ENCODE measurements around the gene SIL1.

The SIL1 gene

DNA sequence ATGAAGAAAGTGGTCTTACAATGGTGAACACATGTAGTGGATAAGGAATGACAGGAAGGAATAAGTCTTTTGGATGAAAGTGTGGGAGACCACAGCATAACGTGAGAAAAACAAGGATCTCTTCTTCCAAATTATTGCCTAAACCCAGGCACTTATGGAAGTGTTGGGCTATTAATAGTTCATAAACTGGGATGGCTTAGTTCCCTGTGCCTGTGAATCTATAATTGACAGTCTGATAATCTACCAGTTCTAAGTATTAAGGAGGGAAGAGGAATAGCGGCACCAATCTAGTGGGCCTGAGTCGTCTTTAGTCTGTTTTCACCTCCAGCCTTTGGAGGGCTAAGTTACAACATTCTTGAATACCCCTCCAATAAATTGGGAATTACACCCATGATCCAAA lies 283.8 kb downstream of the SIL1 start:
- DNase-seq (ENCODE audit: low read depth), result no peak

DNA sequence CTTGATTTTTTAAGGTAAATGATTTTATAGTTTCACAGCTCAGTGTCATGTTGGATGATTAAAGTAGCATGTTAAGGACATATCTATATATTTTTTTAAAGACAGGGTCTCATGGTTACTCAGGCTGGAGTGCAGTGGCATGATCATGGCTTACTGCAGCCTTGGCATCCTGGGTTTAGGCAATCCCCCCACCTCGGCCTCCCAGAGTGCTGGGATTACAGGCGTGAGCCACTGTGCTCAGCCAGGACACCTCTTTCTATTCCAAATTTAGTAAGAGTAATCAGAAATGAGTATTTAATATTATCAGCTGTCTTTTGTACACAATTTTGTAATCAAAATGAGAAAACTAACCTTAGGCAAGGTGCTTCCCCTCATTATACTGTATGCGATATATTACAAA lies 284.4 kb downstream of the SIL1 start:
- no peak for DNase-seq (ENCODE audit: low read depth)

DNA sequence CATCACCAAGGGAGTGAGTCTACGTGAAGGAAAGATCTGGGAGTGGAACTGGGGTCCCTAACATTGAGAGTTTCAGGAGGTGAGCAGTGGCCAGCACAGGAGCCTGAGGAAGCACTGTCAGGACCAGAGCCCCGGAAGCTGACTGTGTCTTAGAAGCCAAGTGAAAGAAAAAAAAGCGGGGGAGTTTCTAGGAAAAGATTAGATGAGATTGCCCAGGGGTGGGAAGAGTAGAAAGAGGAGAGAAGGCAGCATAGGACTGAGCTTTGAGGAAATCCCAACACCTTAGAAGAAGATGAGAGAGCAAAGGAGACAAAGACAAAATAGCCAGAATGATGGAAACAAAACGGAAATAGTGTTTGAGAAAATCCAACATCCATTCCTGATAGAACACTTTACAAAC lies 286.1 kb downstream of the SIL1 start:
- no peak for DNase-seq (ENCODE audit: low read depth)

DNA sequence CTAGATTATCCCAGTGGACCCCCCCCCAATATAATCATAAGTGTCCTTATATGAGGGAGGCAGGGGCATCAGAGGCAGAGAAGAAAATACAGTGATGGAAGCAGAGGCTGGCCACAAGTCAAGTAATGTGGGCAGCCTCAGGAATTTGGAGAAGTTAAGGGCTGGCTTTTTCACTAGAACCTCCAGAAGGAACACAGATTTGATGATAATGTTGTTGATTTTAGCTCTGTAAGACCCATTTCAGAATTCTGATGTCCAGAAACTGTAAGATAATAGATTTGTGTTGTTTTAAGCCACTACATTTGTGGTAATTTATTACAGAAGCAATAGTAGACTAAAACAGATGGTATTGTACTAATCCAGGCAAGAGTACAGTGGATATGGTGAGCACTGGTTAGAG lies 286.7 kb downstream of the SIL1 start:
- no peak for DNase-seq (ENCODE audit: low read depth)

DNA sequence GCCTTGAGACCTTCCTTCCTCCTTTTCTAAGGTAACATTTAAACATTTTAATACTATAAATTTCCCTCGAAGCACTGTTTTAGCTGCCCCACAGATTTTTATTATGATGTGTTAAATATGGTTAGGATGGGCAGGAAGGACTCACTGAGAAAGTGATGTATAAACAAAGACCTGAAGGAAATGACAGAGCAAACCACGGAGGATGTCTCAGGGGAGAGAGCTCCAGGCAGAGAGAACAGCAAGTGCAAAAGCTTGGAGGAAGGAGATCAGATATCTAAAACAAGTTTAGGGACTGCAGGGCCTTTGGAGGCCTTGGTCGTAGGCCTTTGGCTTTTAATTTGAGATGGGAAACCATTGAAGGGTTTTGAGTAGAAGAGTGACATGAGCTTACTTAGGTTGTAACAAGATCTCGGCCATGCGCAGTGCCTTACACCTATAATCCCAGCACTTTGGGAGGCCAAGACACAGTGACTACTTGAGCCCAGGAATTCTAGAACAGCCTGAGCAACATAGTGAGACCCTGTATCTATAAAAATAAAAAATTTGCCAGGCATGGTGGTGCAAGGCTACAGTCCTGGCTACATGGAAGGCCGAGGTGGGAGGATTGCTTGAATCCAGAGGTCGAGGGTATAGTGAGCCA lies 287.5 kb downstream of the SIL1 start:
- DNase-seq (ENCODE audit: low read depth), result no peak

DNA sequence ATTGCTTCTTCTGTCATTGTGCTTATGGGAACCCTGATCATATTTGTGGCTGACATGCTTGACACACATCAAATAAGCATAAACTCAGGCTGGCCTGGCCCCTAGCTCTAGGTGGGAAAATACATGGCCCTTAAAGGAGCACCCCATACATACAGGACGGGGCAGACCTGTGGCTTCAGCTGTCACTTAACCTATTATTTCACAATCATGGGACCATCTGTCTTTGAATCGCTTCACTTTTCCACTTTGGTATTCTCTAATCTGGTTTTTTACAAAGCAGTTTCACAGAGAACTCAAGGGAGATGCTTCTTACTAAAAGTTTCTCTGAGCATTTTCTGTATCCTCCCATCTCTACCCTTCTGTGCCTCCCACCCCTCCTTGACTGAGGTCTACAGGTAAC lies 288.4 kb downstream of the SIL1 start:
- DNase-seq (ENCODE audit: low read depth), result no peak

DNA sequence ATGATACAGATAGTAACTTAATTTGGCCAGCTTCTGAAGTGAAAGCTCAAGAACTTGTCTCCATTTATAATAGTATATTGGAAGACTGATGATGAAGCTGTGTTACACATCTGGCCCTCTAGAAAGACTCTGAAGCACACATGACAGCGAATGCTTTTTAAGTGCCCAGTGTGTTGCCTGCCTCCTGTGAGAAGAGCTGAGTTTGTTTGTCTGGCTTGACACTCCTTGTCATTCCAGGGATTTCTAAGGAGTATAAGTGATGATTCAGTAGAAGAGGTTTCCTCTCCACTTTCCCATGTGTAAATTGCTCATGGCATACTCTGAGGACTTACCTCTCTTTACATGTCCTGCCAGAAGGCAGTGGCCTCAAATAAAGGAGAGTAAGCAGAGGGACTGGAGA lies 292.6 kb downstream of the SIL1 start:
- DNase-seq (ENCODE audit: low read depth), result no peak

DNA sequence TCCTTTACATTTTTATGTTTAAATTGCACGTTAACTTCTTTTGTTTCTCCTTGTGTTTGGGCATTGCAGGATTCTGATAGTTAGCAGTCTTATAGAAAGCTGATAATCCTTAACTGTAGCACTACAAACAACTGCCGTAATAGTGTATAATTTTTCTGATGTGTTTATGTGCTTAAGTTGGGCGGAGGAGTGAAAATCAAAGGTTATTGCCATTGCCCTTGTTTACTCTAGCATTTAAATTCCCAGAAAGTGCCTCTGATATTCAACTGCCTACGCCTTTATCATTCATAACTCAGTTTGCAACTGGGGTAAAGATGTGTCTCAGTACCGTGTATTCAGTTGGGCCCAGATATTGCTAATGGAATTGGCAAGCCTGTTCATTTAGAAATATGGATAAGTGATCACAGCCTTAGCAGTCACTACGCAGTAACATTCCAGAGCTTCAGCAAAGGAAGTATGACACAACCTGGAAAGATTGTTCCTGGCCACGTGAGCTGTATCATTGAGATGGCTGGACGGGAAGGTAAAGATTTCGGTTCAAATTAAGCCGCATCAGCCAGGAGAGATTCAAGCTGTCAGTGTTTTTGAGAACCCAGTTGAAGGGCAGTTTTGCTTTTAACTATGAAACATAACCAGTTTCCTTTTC lies 294.9 kb downstream of the SIL1 start:
- DNase-seq (ENCODE audit: low read depth), result no peak

DNA sequence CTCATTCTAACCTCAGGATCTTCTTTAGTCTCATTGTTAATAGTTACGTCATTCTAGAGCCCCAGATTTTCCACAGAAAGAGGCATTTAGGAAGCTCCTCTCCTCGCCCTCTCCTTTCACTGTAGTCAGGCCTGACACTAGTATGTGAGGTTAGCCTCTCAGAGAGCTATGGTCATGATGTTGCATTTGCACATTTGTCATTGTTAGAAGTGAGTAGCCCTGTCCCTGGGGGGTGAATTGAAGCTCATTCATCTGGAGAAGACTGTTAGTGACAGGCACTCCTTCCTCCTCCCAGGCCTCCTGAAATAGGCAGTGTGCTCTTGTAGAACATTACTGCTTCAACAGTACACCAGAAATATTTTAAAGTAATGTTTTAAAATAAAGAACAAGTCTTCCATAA lies 296.5 kb downstream of the SIL1 start:
- no peak for DNase-seq (ENCODE audit: low read depth)

DNA sequence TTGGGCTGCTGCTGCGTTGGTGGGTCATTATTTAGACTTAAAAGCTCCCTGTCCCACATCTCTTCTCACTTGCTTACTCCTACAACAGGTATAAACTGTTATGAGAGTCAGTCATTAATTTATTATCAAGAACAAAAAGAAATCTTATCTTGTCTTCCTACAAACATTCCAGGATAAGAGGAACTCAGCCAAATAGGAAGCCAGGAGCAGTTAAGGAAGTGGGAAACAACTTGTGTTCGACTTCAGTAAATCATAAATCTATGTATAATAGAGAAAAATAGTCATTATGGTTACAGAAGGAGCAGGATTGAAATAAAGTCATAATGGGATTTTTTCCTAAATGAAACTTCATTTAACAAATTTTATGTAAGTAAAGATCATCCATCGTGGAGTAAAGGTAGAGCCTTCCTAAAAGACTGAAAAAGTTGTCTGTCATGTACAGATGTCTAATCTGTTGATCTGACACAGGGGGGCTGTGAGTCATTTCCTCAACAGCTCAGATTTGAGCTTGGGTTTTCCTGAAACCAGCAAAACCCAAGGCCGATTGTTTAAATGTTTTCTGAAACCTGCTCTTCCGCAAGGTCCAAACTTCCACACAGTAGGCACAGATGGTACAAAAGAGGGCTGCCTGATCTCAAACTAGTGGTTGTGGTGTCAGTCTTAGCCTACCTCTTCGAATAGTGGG lies 297.7 kb downstream of the SIL1 start:
- DNase-seq (ENCODE audit: low read depth), result no peak

DNA sequence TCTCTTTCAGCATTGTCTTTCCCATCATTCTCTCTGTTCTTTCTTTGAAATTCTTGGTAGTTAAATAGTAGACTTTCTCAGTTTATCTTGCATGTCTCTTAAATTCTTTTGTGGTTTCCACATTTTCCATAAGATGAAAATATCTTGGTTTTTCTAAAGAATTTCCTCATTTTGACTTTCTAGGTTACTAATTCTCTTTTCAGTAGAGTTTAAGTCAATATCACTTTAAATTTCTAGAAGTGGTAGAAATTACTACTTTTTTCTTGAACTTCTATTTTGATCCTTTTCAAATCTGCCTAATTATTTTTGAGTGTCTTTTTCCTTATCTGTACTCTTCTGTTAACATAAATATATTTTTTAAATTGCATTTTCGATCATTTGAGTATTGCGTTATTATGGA lies 299.4 kb downstream of the SIL1 start:
- no peak for DNase-seq (ENCODE audit: low read depth)

DNA sequence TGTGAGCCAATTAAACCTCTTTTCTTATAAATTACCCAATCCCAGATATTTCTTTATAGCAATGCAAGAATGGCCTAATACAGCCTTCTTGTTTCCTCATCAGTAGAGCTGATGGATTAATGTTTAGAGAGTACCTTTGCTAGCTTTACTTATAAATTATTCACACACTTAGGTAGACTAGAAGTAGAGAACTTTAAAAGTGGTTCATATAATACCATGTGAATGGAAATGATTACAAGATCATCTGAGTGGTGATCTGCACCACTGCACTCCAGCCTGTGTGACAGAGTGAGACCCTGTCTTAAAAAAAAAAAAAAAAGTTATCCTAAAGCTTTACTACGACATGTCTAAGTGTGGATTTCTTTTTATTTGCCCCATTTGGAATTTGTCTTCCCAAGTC lies 299.9 kb downstream of the SIL1 start:
- no peak for DNase-seq (ENCODE audit: low read depth)

Data from activated T-helper 1 cell treated with Interleukin-2 at 50 U/mL for 16 hours (primary cell).